ENCODE data around the gene ARHGEF1.
A peak's percentile ranks its signal among the peaks of the same experiment; 100 is the strongest.

ARHGEF1 gene

DNA sequence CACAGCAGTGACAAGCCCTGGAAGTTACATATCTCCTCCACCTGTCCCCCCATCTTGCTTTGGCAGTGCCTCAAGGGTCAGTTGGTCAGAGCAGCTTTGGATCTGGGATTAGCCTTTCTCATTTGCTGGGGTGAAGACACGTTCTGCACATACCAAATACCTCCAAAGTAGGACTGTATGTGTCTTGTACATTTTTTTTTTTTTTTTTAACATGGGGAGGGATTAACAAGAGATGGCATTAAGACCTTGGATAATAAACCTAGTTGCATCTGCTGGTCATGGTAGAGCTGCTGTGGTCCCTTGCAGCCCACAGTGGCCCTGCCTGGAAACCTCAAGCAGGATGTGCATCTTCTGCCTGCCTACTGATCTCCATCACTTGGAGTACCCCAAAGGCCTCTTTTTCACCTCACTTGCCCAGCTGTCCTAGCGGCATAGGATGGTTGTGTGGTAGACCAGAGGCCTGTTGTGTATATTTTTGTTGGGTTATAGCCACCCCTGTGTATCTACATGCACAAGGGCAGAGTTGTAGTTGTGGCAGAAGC, 20.5 kb upstream of the ARHGEF1 start:
- DNase-seq (ENCODE audit: low read depth): no peak
- TF ChIP-seq, protein P1, sequence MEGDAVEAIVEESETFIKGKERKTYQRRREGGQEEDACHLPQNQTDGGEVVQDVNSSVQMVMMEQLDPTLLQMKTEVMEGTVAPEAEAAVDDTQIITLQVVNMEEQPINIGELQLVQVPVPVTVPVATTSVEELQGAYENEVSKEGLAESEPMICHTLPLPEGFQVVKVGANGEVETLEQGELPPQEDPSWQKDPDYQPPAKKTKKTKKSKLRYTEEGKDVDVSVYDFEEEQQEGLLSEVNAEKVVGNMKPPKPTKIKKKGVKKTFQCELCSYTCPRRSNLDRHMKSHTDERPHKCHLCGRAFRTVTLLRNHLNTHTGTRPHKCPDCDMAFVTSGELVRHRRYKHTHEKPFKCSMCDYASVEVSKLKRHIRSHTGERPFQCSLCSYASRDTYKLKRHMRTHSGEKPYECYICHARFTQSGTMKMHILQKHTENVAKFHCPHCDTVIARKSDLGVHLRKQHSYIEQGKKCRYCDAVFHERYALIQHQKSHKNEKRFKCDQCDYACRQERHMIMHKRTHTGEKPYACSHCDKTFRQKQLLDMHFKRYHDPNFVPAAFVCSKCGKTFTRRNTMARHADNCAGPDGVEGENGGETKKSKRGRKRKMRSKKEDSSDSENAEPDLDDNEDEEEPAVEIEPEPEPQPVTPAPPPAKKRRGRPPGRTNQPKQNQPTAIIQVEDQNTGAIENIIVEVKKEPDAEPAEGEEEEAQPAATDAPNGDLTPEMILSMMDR (conservative IDR thresholded peaks at IDR 0.05; ENCODE audit: low read depth, low read length): no peak
- H3K4me3 ChIP-seq (ENCODE audit: low read length): peak overlapping the region; percentile 1

DNA sequence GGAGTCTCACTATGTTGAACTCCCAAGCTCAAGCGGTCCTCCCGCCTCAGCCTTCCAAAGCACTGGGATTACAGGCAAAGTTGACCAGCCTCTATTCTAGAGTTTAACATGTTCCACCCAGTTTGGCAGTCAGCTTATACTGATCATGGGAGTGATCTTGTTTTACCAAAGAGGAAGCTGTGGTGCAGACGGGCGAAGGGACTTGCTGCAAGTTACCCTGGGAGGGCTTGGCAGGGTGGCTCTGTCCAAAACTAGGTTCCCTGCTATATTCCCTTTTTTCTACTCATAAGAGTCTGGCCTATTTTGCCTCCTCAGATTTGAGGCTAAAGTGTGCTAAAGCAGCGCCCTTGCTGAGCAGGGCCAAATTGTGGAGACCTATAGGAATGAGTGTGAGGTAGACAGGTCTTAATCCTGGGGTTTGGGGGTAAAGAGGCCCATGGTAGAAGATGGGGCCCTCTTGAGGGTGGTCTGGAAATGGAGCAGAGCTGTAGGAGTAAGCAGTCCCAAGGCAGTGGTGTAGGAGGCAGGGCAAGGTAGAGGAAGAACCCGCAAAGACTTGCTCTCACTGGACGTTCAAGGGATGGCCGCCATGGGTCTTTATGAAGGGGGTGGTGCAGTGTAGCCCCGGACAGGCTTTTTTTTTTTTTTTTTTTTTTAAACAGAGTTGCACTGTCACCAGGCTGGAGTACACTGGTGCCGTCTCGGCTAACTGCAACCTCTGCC, 19.6 kb upstream of the ARHGEF1 start:
- DNase-seq (ENCODE audit: low read depth): no peak
- TF ChIP-seq, protein P1 (conservative IDR thresholded peaks at IDR 0.05; ENCODE audit: low read depth, low read length): no peak
- H3K4me3 ChIP-seq (ENCODE audit: low read length): no peak overlapping the region

DNA sequence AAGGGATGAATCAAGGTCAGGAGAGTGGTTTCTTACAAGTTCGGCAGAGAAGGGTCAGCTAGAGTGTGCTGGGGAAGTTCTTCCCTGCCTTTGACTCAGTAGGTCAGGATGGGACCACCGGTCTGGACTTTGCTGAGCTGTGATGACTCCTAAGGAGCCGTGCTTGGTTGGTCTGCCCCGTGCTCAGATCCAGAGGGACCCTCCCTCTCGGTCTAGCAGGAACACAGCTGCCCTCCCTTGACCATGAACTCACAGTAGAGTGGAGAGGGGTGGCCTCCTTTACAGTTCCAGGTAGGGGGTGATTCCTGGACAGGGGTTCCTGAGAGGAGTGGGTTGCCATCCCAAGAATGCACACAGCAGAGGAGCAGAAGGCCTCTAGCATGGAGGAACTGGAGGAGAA, 18.6 kb upstream of the ARHGEF1 start:
- no peak for DNase-seq (ENCODE audit: low read depth)
- TF ChIP-seq, protein P1 (conservative IDR thresholded peaks at IDR 0.05; ENCODE audit: low read depth, low read length): no peak
- no peak overlapping the region for H3K4me3 ChIP-seq (ENCODE audit: low read length)

DNA sequence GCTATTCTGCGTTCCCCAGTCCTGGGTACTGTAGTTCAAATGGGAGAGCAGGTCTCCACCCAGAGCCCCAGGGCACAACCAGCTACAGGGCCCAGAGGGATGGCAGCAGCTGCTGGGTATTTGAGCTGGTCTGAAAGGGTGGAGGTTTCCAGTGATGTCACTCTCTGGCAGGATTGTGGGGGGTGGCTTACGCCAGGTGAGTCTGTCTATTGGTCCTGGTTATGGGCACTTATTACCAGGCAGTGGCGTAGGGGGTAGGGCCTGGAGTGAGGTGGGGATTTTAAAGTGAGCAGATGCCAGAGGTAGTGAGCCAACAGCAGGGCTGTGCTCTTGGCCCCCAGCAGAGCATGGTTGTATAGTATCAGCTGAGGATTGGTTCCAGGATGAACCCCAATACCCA, 16.7 kb upstream of the ARHGEF1 start:
- no peak for DNase-seq (ENCODE audit: low read depth)
- H3K4me3 ChIP-seq (ENCODE audit: low read length): no peak overlapping the region
- TF ChIP-seq, protein P1 (conservative IDR thresholded peaks at IDR 0.05; ENCODE audit: low read depth, low read length): no peak

- TF ChIP-seq, protein P1 (conservative IDR thresholded peaks at IDR 0.05; ENCODE audit: low read depth, low read length): no peak
- DNase-seq (ENCODE audit: low read depth): no peak
- no peak overlapping the region for H3K4me3 ChIP-seq (ENCODE audit: low read length)
Observed at GRCh38 chr19:41868120-41868988, 14.6 kb upstream of the ARHGEF1 start.

DNA sequence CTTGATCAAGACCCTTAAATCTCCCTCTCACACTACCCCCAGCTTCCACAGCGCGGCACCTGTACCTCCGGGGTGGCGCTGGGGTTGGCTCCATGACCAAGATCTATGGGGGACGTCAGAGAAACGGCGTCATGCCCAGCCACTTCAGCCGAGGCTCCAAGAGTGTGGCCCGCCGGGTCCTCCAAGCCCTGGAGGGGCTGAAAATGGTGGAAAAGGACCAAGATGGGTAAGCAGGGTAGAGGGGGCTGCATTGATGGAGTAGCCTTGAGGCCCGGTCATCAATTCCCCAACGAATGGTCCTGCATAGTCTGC, 14.0 kb upstream of the ARHGEF1 start:
- no peak for DNase-seq (ENCODE audit: low read depth)
- H3K4me3 ChIP-seq (ENCODE audit: low read length): no peak overlapping the region
- TF ChIP-seq, protein P1 (conservative IDR thresholded peaks at IDR 0.05; ENCODE audit: low read depth, low read length): no peak
